HepG2 (cell line): ENCODE results near the gene SRC. TPM values are rescaled to one million over a fixed set of nuclear protein-coding genes. Genes with fewer than 3 reads are reported as not detected.

Experiments used
- CCAR2 ChIP-seq: fragments of 200-400 bp; formaldehyde crosslinking; optimal IDR thresholded peaks from 2 replicates; pipeline ENCODE3; 2018; ENCODE audit warnings: low read depth, mild to moderate bottlenecking, low read length, moderate library complexity
- EEA1 ChIP-seq: sonication (generic); formaldehyde crosslinking; IDR thresholded peaks from 2 replicates; pipeline ENCODE4 v1.5.1; 2020; ENCODE audit warnings: mild to moderate bottlenecking, missing genetic modification reagents, borderline replicate concordance
- EP300 ChIP-seq, 3 experiments: sonication (generic) in 1 of 3; formaldehyde crosslinking in 1 of 3; IDR thresholded peaks; 2 replicates each; pipeline versions ENCODE4 v1.5.1 to v1.6.1; 2011 to 2020; ENCODE audit warnings: low read depth in 2 of 3, low read length in 2 of 3, borderline replicate concordance in 1 of 3, improper control_type of control experiment in 1 of 3, mild to moderate bottlenecking in 1 of 3, missing genetic modification reagents in 1 of 3, moderate library complexity in 1 of 3
- MAFK ChIP-seq, 2 experiments: IDR thresholded peaks in 1 of 2; conservative IDR thresholded peaks in 1 of 2; 2 replicates each; pipeline ENCODE4 v1.6.1; 2011; ENCODE audit warnings: improper control_type of control experiment in 2 of 2, low read length in 2 of 2
- NBN ChIP-seq: fragments of 450-650 bp; conservative IDR thresholded peaks from 2 replicates; pipeline ENCODE4 v1.6.1; 2017
- NFIC ChIP-seq: IDR thresholded peaks from 2 replicates; pipeline ENCODE4 v1.6.1; 2012; ENCODE audit warnings: mild to moderate bottlenecking, low read length, inconsistent platforms
- RBM39 ChIP-seq: fragments of 200-400 bp; formaldehyde crosslinking; IDR thresholded peaks from one replicate; pipeline ENCODE4 v1.6.1; 2018; ENCODE audit warnings: antibody characterized with exemption, mild to moderate bottlenecking, low read depth, low read length; ENCODE audit not compliant: poor library complexity, severe bottlenecking
- SAP130 ChIP-seq: IDR thresholded peaks from 2 replicates; pipeline ENCODE4 v1.6.1; 2016; ENCODE audit warnings: low read depth
- SMAD1 ChIP-seq: sonication (generic); formaldehyde crosslinking; IDR thresholded peaks from 2 replicates; pipeline ENCODE4 v1.4.0; 2020; ENCODE audit warnings: missing genetic modification reagents, low read depth, mild to moderate bottlenecking, borderline replicate concordance
- TAF15 ChIP-seq: fragments of 200-400 bp; formaldehyde crosslinking; IDR thresholded peaks from one replicate; pipeline ENCODE4 v1.6.1; 2018; ENCODE audit warnings: mild to moderate bottlenecking, low read depth, low read length; ENCODE audit not compliant: poor library complexity, severe bottlenecking
- ZNF230 ChIP-seq: sonication (generic); formaldehyde crosslinking; IDR thresholded peaks from 2 replicates; pipeline ENCODE4 v1.4.0; 2020; ENCODE audit warnings: mild to moderate bottlenecking, missing genetic modification reagents
- ZNF282 ChIP-seq: fragments of 450-650 bp; IDR thresholded peaks from 2 replicates; pipeline ENCODE4 v1.6.1; 2018; ENCODE audit not compliant: partially characterized antibody
- ZNF460 ChIP-seq: sonication (generic); formaldehyde crosslinking; IDR thresholded peaks from 2 replicates; pipeline ENCODE4 v1.5.1; 2020; ENCODE audit warnings: missing genetic modification reagents, mild to moderate bottlenecking, borderline replicate concordance
- ZNF572 ChIP-seq: sonication (generic); formaldehyde crosslinking; IDR thresholded peaks from 2 replicates; pipeline ENCODE4 v1.5.1; 2020; ENCODE audit warnings: mild to moderate bottlenecking, missing genetic modification reagents
- ZNF678 ChIP-seq: sonication (generic); formaldehyde crosslinking; IDR thresholded peaks from 2 replicates; pipeline ENCODE4 v1.4.0; 2020; ENCODE audit warnings: mild to moderate bottlenecking, missing genetic modification reagents
- polyA plus RNA-seq, 8 experiments: library from polyadenylated mRNA; depleted of rRNA in 3 of 8; stranded (reverse) in 7 of 8; unstranded in 1 of 8; fragments of >200 nt; fragmentation: Illumina TruSeq in 4 of 8; extraction: Trizol in 4 of 8; gene quantifications; 2 replicates each; pipeline versions ENCODE4 v1.2.1 to v1.2.3, GENCODE V29; 2011 to 2016; ENCODE audit warnings: low read depth in 4 of 8, missing spikeins in 1 of 8, mixed read lengths in 1 of 8; ENCODE audit not compliant: insufficient read depth in 1 of 8
- total RNA-seq, 5 experiments: library from RNA; depleted of rRNA; stranded (reverse); fragments of >200 nt; fragmentation: Illumina TruSeq; extraction: Trizol; gene quantifications; 2 replicates each; pipeline ENCODE4 v1.2.3, GENCODE V29; 2016; ENCODE audit warnings: low read depth in 1 of 5
- TF ChIP-seq, protein P1 (sequence below): sonication (generic); formaldehyde crosslinking; IDR thresholded peaks from 2 replicates; pipeline ENCODE4; 2020; ENCODE audit warnings: missing genetic modification reagents, mild to moderate bottlenecking, borderline replicate concordance
- TF ChIP-seq, protein P2 (sequence below): sonication (generic); formaldehyde crosslinking; IDR thresholded peaks from 2 replicates; pipeline ENCODE4 v1.5.0; 2020; ENCODE audit warnings: mild to moderate bottlenecking, missing genetic modification reagents
- TF ChIP-seq, protein P3 (sequence below): sonication (generic); formaldehyde crosslinking; IDR thresholded peaks from 2 replicates; pipeline ENCODE4 v1.5.1; 2020; ENCODE audit warnings: missing genetic modification reagents, mild to moderate bottlenecking, borderline replicate concordance
- TF ChIP-seq, protein P4 (sequence below): sonication (generic); formaldehyde crosslinking; IDR thresholded peaks from 2 replicates; pipeline ENCODE4 v1.5.0; 2020; ENCODE audit warnings: missing genetic modification reagents

Gene SRC
- total and polyA plus RNA-seq, 2 of the 13 experiments (the other 11 are each of a cell fraction or from before 2014, with no cell fraction given), result 54.7 to 192 TPM

DNA sequence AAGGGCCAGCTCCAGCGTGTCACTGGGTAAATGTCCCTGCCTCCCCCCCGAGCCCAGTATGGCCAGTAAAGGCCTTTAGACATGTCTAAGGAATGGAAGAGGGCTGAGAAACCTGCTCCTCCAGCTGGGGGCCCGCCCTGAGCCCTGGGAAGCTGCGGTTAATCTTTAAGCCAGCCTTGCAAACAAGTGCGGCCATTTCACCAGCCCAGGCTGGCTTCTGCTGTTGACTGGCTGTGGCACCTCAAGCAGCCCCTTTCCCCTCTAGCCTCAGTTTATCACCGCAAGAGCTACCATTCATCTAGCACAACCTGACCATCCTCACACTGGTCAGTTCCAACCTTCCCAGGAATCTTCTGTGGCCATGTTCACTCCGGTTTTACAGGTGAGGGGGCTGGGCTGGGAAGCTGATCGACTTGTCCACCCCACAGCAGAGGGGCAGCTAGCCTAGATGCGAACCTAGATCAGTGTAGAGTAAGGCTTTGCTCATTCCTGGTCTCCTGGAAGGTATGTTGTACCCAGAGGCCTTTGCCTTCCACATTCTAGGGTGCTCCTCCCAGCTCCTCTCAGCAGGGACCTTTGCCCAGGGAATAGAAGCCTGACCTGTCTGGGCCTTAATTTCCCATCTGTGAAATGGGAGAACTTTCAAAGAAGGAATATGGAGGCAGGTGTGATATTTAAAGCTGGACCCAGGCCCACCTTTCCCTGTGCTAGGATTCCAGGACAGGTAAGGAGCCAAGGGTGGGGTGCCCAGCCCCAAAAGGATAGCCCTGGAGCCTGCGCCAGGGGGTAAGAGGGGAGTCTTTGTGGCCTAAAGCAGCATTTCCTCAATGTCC lies 1.2 kb upstream of the SRC start (continued):
- TF ChIP-seq, protein P1, sequence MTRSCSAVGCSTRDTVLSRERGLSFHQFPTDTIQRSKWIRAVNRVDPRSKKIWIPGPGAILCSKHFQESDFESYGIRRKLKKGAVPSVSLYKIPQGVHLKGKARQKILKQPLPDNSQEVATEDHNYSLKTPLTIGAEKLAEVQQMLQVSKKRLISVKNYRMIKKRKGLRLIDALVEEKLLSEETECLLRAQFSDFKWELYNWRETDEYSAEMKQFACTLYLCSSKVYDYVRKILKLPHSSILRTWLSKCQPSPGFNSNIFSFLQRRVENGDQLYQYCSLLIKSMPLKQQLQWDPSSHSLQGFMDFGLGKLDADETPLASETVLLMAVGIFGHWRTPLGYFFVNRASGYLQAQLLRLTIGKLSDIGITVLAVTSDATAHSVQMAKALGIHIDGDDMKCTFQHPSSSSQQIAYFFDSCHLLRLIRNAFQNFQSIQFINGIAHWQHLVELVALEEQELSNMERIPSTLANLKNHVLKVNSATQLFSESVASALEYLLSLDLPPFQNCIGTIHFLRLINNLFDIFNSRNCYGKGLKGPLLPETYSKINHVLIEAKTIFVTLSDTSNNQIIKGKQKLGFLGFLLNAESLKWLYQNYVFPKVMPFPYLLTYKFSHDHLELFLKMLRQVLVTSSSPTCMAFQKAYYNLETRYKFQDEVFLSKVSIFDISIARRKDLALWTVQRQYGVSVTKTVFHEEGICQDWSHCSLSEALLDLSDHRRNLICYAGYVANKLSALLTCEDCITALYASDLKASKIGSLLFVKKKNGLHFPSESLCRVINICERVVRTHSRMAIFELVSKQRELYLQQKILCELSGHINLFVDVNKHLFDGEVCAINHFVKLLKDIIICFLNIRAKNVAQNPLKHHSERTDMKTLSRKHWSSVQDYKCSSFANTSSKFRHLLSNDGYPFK, result peak; percentile 84
- TF ChIP-seq ZNF572 (CRISPR knock-in tag) (peak; percentile 24; the same call in 1 of the 2 replicates), NFIC (no peak), SAP130 (peak; percentile 93), SMAD1 (CRISPR knock-in tag) (0 out of 2 replicates have a peak, but pooled peaks have one; percentile 24), ZNF230 (CRISPR knock-in tag) (peak; percentile 73), EEA1 (CRISPR knock-in tag) (no peak), NBN (no peak), ZNF460 (CRISPR knock-in tag) (no peak), RBM39 (no peak), TAF15 (no peak), ZNF282 (no peak), ZNF678 (CRISPR knock-in tag) (no peak; the same call in 1 of the 2 replicates), EP300 (IDR thresholded peaks at IDR 0.05; ENCODE audit: low read depth in 2 of 2, low read length in 2 of 2) (peak in 1 of 2 experiments; percentile 69; a peak in 2 of 4 replicates), EP300 (CRISPR knock-in tag; IDR thresholded peaks at IDR 0.05; ENCODE audit: borderline replicate concordance) (no peak; the same call in 1 of the 2 replicates), CCAR2 (peak; percentile 28), MAFK (conservative IDR thresholded peaks at IDR 0.05 in 1 of 2, IDR thresholded peaks at IDR 0.05 in 1 of 2; ENCODE audit: low read length in 2 of 2) (no peak)
- TF ChIP-seq, protein P2, sequence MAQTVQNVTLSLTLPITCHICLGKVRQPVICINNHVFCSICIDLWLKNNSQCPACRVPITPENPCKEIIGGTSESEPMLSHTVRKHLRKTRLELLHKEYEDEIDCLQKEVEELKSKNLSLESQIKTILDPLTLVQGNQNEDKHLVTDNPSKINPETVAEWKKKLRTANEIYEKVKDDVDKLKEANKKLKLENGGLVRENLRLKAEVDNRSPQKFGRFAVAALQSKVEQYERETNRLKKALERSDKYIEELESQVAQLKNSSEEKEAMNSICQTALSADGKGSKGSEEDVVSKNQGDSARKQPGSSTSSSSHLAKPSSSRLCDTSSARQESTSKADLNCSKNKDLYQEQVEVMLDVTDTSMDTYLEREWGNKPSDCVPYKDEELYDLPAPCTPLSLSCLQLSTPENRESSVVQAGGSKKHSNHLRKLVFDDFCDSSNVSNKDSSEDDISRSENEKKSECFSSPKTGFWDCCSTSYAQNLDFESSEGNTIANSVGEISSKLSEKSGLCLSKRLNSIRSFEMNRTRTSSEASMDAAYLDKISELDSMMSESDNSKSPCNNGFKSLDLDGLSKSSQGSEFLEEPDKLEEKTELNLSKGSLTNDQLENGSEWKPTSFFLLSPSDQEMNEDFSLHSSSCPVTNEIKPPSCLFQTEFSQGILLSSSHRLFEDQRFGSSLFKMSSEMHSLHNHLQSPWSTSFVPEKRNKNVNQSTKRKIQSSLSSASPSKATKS (CRISPR knock-in tag), result peak; percentile 91
- TF ChIP-seq, protein P3, sequence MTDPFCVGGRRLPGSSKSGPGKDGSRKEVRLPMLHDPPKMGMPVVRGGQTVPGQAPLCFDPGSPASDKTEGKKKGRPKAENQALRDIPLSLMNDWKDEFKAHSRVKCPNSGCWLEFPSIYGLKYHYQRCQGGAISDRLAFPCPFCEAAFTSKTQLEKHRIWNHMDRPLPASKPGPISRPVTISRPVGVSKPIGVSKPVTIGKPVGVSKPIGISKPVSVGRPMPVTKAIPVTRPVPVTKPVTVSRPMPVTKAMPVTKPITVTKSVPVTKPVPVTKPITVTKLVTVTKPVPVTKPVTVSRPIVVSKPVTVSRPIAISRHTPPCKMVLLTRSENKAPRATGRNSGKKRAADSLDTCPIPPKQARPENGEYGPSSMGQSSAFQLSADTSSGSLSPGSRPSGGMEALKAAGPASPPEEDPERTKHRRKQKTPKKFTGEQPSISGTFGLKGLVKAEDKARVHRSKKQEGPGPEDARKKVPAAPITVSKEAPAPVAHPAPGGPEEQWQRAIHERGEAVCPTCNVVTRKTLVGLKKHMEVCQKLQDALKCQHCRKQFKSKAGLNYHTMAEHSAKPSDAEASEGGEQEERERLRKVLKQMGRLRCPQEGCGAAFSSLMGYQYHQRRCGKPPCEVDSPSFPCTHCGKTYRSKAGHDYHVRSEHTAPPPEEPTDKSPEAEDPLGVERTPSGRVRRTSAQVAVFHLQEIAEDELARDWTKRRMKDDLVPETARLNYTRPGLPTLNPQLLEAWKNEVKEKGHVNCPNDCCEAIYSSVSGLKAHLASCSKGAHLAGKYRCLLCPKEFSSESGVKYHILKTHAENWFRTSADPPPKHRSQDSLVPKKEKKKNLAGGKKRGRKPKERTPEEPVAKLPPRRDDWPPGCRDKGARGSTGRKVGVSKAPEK (CRISPR knock-in tag), result no peak
- TF ChIP-seq, protein P4, sequence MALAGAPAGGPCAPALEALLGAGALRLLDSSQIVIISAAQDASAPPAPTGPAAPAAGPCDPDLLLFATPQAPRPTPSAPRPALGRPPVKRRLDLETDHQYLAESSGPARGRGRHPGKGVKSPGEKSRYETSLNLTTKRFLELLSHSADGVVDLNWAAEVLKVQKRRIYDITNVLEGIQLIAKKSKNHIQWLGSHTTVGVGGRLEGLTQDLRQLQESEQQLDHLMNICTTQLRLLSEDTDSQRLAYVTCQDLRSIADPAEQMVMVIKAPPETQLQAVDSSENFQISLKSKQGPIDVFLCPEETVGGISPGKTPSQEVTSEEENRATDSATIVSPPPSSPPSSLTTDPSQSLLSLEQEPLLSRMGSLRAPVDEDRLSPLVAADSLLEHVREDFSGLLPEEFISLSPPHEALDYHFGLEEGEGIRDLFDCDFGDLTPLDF, result no peak
